Spleen (tissue), 7 donors: ENCODE data around the gene GGT7.

Source experiments
- POLR2A ChIP-seq, 3 donors: fragments of 450-650 bp; IDR thresholded peaks; one replicate each; pipeline ENCODE4 v1.5.1; 2017; ENCODE audit warnings: antibody characterized with exemption in 3 of 3, mild to moderate bottlenecking in 1 of 3
- POLR2AphosphoS5 ChIP-seq, 3 donors: sonication (generic); formaldehyde crosslinking; IDR thresholded peaks; one replicate each; pipeline ENCODE4 v1.5.1; 2017; ENCODE audit warnings: antibody characterized with exemption in 3 of 3
- TF ChIP-seq, protein P1 (sequence below), 11 experiments: fragments of 200-600 bp in 7 of 11; fragments of 450-650 bp in 4 of 11; sonication (generic) in 4 of 11; IDR thresholded peaks in 8 of 11; conservative IDR thresholded peaks in 3 of 11; 1 replicate in 7 of 11; 2 replicates in 4 of 11; pipeline versions ENCODE4 v1.4.0 to v1.8.0; 2016 to 2021; ENCODE audit warnings: antibody characterized with exemption in 11 of 11, inconsistent platforms in 4 of 11, mild to moderate bottlenecking in 1 of 11
- donor health status: DM: no; HTN: no; CAD: no; lungs with moderate emphysema.
- donor health status: DM: no; HTN: no; CAD: no.
- donor health status: DM: no; HTN: no; CAD: no.

DNA sequence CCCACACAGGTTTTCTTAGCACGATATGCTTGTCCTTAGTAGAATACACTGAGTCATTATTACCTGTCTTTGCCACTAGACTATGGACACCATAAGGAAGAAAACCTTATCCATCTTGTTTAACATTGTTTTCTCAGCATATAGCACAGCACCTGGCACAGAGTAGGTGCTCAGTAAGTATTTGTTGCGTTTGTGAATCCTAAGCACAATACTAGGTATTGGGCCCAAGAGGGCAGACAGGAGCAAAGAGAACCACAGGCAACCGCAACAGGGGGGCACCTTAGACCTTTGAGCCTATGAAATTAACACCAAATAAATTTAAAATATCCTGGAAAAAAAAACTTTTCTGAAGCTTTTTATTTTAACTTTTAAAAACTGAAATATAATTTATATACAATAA is 43.5 kb downstream of the GGT7 start:
- TF ChIP-seq, protein P1, sequence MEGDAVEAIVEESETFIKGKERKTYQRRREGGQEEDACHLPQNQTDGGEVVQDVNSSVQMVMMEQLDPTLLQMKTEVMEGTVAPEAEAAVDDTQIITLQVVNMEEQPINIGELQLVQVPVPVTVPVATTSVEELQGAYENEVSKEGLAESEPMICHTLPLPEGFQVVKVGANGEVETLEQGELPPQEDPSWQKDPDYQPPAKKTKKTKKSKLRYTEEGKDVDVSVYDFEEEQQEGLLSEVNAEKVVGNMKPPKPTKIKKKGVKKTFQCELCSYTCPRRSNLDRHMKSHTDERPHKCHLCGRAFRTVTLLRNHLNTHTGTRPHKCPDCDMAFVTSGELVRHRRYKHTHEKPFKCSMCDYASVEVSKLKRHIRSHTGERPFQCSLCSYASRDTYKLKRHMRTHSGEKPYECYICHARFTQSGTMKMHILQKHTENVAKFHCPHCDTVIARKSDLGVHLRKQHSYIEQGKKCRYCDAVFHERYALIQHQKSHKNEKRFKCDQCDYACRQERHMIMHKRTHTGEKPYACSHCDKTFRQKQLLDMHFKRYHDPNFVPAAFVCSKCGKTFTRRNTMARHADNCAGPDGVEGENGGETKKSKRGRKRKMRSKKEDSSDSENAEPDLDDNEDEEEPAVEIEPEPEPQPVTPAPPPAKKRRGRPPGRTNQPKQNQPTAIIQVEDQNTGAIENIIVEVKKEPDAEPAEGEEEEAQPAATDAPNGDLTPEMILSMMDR (IDR thresholded peaks at IDR 0.05 in 8 of 11, conservative IDR thresholded peaks at IDR 0.05 in 3 of 11): no peak
- TF ChIP-seq POLR2A (IDR thresholded peaks at IDR 0.05) (no peak), POLR2AphosphoS5 (IDR thresholded peaks at IDR 0.05) (no peak)
